Liver (tissue), 9 donors: ENCODE results near the gene USP33. TPM values are rescaled to one million over a fixed set of nuclear protein-coding genes. Genes with fewer than 3 reads are reported as not detected.

Experiments
- DNase-seq: peaks from one replicate; pipeline ENCODE4 v3.0.0-alpha.2; 2017; ENCODE audit warnings: low spot score
- H3K27ac ChIP-seq, 2 donors: one replicate each; pipeline ENCODE4 v1.7.0; 2013; ENCODE audit warnings: inconsistent platforms in 2 of 2, low read length in 2 of 2, control low read depth in 1 of 2, low read depth in 1 of 2, mild to moderate bottlenecking in 1 of 2
- H3K27me3 ChIP-seq, 4 donors: one replicate each; pipeline versions ENCODE4 v1.6.1 to v1.7.0; 2013; ENCODE audit warnings: low read length in 3 of 4, inconsistent platforms in 1 of 4, mild to moderate bottlenecking in 1 of 4, moderate library complexity in 1 of 4; ENCODE audit not compliant: control insufficient read depth in 4 of 4, insufficient read depth in 4 of 4
- H3K36me3 ChIP-seq, 4 donors: one replicate each; pipeline versions ENCODE4 v1.6.1 to v1.7.0; 2013; ENCODE audit warnings: low read length in 3 of 4, mild to moderate bottlenecking in 3 of 4, low read depth in 1 of 4, moderate library complexity in 1 of 4; ENCODE audit not compliant: control insufficient read depth in 4 of 4, insufficient read depth in 3 of 4
- H3K4me1 ChIP-seq, 4 donors: one replicate each; pipeline versions ENCODE4 v1.6.1 to v1.7.0; 2013; ENCODE audit warnings: low read length in 3 of 4, mild to moderate bottlenecking in 3 of 4, moderate library complexity in 1 of 4; ENCODE audit not compliant: control insufficient read depth in 4 of 4, insufficient read depth in 4 of 4
- H3K4me3 ChIP-seq, 3 donors: one replicate each; pipeline versions ENCODE4 v1.6.1 to v1.7.0; 2013; ENCODE audit warnings: low read length in 3 of 3, control low read depth in 1 of 3, low read depth in 1 of 3, mild to moderate bottlenecking in 1 of 3
- H3K9ac ChIP-seq, 2 donors: one replicate each; pipeline ENCODE4 v1.7.0; 2013; ENCODE audit warnings: low read length in 2 of 2, mild to moderate bottlenecking in 2 of 2, moderate library complexity in 2 of 2, control low read depth in 1 of 2, low read depth in 1 of 2
- H3K9me3 ChIP-seq, 4 donors: one replicate each; pipeline versions ENCODE4 v1.6.1 to v1.7.0; 2013; ENCODE audit warnings: low read length in 3 of 4; ENCODE audit not compliant: control insufficient read depth in 4 of 4
- ATF3 ChIP-seq: IDR thresholded peaks from 2 replicates; pipeline ENCODE4 v1.6.1; 2016; ENCODE audit warnings: antibody characterized with exemption
- CTCF ChIP-seq: fragments of 150-350 bp; IDR thresholded peaks from 2 replicates; pipeline ENCODE4 v1.5.1; 2017; ENCODE audit warnings: improper control_type of control experiment, low read depth, low read length; ENCODE audit not compliant: missing input control
- EGR1 ChIP-seq, 2 donors: IDR thresholded peaks; 2 replicates each; pipeline ENCODE4 v1.6.1; 2016 to 2018; ENCODE audit warnings: antibody characterized with exemption in 2 of 2, low read depth in 2 of 2
- FOXA1 ChIP-seq: IDR thresholded peaks from 2 replicates; pipeline ENCODE4 v1.6.1; 2016; ENCODE audit warnings: antibody characterized with exemption
- FOXA2 ChIP-seq: IDR thresholded peaks from 2 replicates; pipeline ENCODE4 v1.6.1; 2016; ENCODE audit warnings: antibody characterized with exemption
- GABPA ChIP-seq, 2 donors: IDR thresholded peaks in 1 of 2; conservative IDR thresholded peaks in 1 of 2; 2 replicates each; pipeline ENCODE4 v1.6.1; 2016; ENCODE audit warnings: antibody characterized with exemption in 2 of 2, mild to moderate bottlenecking in 1 of 2, moderate library complexity in 1 of 2
- HNF4A ChIP-seq, 2 donors: conservative IDR thresholded peaks; 2 replicates each; pipeline ENCODE4 v1.6.1; 2016; ENCODE audit warnings: antibody characterized with exemption in 2 of 2, mild to moderate bottlenecking in 2 of 2
- HNF4G ChIP-seq: IDR thresholded peaks from 2 replicates; pipeline ENCODE4 v1.6.1; 2016; ENCODE audit warnings: antibody characterized with exemption
- JUND ChIP-seq, 2 donors: IDR thresholded peaks; 2 replicates each; pipeline ENCODE4 v1.6.1; 2016; ENCODE audit warnings: antibody characterized with exemption in 2 of 2
- NR2F2 ChIP-seq: IDR thresholded peaks from 2 replicates; pipeline ENCODE4 v1.6.1; 2016; ENCODE audit warnings: antibody characterized with exemption
- RAD21 ChIP-seq, 2 donors: IDR thresholded peaks; 2 replicates each; pipeline ENCODE4 v1.6.1; 2016; ENCODE audit warnings: antibody characterized with exemption in 2 of 2, mild to moderate bottlenecking in 2 of 2
- REST ChIP-seq: IDR thresholded peaks from 2 replicates; pipeline ENCODE4 v1.6.1; 2016; ENCODE audit warnings: antibody characterized with exemption, mild to moderate bottlenecking
- RXRA ChIP-seq, 2 donors: IDR thresholded peaks; 2 replicates each; pipeline ENCODE4 v1.6.1; 2017 to 2018; ENCODE audit warnings: antibody characterized with exemption in 2 of 2, mild to moderate bottlenecking in 1 of 2
- SP1 ChIP-seq: IDR thresholded peaks from 2 replicates; pipeline ENCODE4 v1.6.1; 2018; ENCODE audit warnings: antibody characterized with exemption, mild to moderate bottlenecking
- TAF1 ChIP-seq: conservative IDR thresholded peaks from 2 replicates; pipeline ENCODE4 v1.6.1; 2016; ENCODE audit warnings: antibody characterized with exemption, mild to moderate bottlenecking
- YY1 ChIP-seq: IDR thresholded peaks from 2 replicates; pipeline ENCODE4 v1.6.1; 2016; ENCODE audit warnings: antibody characterized with exemption, mild to moderate bottlenecking
- ZBTB33 ChIP-seq: IDR thresholded peaks from 2 replicates; pipeline ENCODE4 v1.6.1; 2016; ENCODE audit warnings: antibody characterized with exemption
- WGBS: extraction: QIAGEN DNeasy Blood & Tissue Kit; methylation state at CpG from one replicate; pipeline ENCODE4 v1.1.7; 2013; 5-methylcytosine and 5-hydroxymethylcytosine counted together
- polyA plus RNA-seq, 2 donors: library from polyadenylated mRNA; stranded (reverse) in 1 of 2; unstranded in 1 of 2; fragments of 200-250 nt in 1 of 2; fragments of >200 nt in 1 of 2; fragmentation: Nextera tagmentation in 1 of 2; extraction: Ambion mirVana in 1 of 2; gene quantifications; one replicate each; pipeline versions ENCODE4 v1.2.1 to v1.2.3, GENCODE V29; 2013 to 2015
- total RNA-seq, 2 donors: library from RNA; depleted of rRNA; stranded (reverse); fragments of >200 nt; gene quantifications; one replicate each; pipeline ENCODE4 v1.2.3, GENCODE V29; 2014
- TF ChIP-seq, protein P1 (sequence below): IDR thresholded peaks from 2 replicates; pipeline ENCODE4 v1.6.1; 2016; ENCODE audit warnings: antibody characterized with exemption
- donor health status: healthy.
- donor health status: healthy.
- donor health status: healthy.
- donor health status: healthy.
- donor health status: healthy.

The USP33 gene
- total and polyA plus RNA-seq, 4 donors, result 9.2 to 50.5 (median 28.3) TPM

- H3K27ac ChIP-seq, result peak within 1 kb of the TSS; percentile 22 to 57
- peaks cover 0 to 9% (median 4%) of the 10 kb centered on the region in 4 donors for H3K36me3 ChIP-seq
- peak within 1 kb of the TSS; percentile 60 to 96 (median 95) for H3K4me3 ChIP-seq
- DNase-seq, result peak; percentile 80
- peak within 1 kb of the TSS; percentile 41 to 60 for H3K9ac ChIP-seq
- TF ChIP-seq HNF4G (peak; percentile 51), HNF4A (conservative IDR thresholded peaks at IDR 0.05) (peak; percentile 67 to 81), FOXA1 (peak; percentile 15), RXRA (IDR thresholded peaks at IDR 0.05) (peak; percentile 70 to 86), NR2F2 (peak; percentile 94), ATF3 (no peak), GABPA (IDR thresholded peaks at IDR 0.05 in 1 of 2, conservative IDR thresholded peaks at IDR 0.05 in 1 of 2) (peak; percentile 52 to 89), YY1 (peak; percentile 100), JUND (IDR thresholded peaks at IDR 0.05) (peak in 1 of 2 donors; percentile 39), ZBTB33 (peak; percentile 74), SP1 (peak; percentile 55), CTCF (no peak), REST (peak; percentile 25), RAD21 (IDR thresholded peaks at IDR 0.05) (peak; percentile 33 to 54), FOXA2 (no peak), TAF1 (peak; percentile 53), EGR1 (IDR thresholded peaks at IDR 0.05; ENCODE audit: low read depth in 2 of 2) (peak in 1 of 2 donors; percentile 26)
- TF ChIP-seq, protein P1, sequence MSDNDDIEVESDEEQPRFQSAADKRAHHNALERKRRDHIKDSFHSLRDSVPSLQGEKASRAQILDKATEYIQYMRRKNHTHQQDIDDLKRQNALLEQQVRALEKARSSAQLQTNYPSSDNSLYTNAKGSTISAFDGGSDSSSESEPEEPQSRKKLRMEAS, result peak; percentile 41
- no peaks in the 10 kb centered on the region for H3K27me3 ChIP-seq
- no peaks in the 10 kb centered on the region for H3K9me3 ChIP-seq
- H3K4me1 ChIP-seq, result peaks cover 0 to 11% (median 3%) of the 10 kb centered on the region in 4 donors
- under 1% methylated on average over 40 of the region's 40 CpGs for WGBS
These were observed 20.1 kb upstream of the USP33 start, which contains the start of gene MIGA1 for GRCh38 chr1:77779529-77780281. TSS of gene MIGA1 (plus strand) at chr1:77779649. CDS start at chr1:77783253, 3,604 bp downstream.
